GM19324 (cell line): ENCODE measurements around the gene EDNRA.

Experiments used
- ATAC-seq: cut with Tn5 transposase; IDR thresholded peaks from one replicate; pipeline ENCODE4 v1.9.1; 2021; ENCODE audit warnings: mild to moderate bottlenecking, moderate library complexity; ENCODE audit not compliant: unreplicated experiment, low FRiP score

Gene EDNRA

GRCh38 chr4:147535124-147535523 is 54.2 kb downstream of the EDNRA start:
- ATAC-seq, result no peak

GRCh38 chr4:147538711-147539110 is 57.8 kb downstream of the EDNRA start:
- ATAC-seq, result no peak

GRCh38 chr4:147539959-147540358 is 59.1 kb downstream of the EDNRA start:
- ATAC-seq, result no peak

- ATAC-seq, result no peak
Observed at GRCh38 chr4:147542229-147542990, 61.5 kb downstream of the EDNRA start.

- no peak for ATAC-seq
Observed at GRCh38 chr4:147543034-147543433, 62.1 kb downstream of the EDNRA start.

GRCh38 chr4:147546349-147546748 is 65.5 kb downstream of the EDNRA start:
- no peak for ATAC-seq

GRCh38 chr4:147547314-147548056 is 66.6 kb downstream of the EDNRA start:
- ATAC-seq, result no peak

- ATAC-seq, result no peak
Observed at GRCh38 chr4:147548256-147548655, 67.4 kb downstream of the EDNRA start.

- ATAC-seq, result peak; percentile 55
Observed at GRCh38 chr4:147550626-147551246, 69.8 kb downstream of the EDNRA start.

GRCh38 chr4:147560625-147561024 is 79.7 kb downstream of the EDNRA start:
- ATAC-seq, result no peak

GRCh38 chr4:147566762-147567161 is 85.9 kb downstream of the EDNRA start:
- ATAC-seq, result no peak

GRCh38 chr4:147567276-147567675 is 86.4 kb downstream of the EDNRA start:
- ATAC-seq, result no peak

- ATAC-seq, result no peak
Observed at GRCh38 chr4:147570616-147571015, 89.7 kb downstream of the EDNRA start.

GRCh38 chr4:147571036-147571770 is 90.3 kb downstream of the EDNRA start:
- no peak for ATAC-seq

- ATAC-seq, result no peak
Observed at GRCh38 chr4:147576084-147576483, 95.2 kb downstream of the EDNRA start.

- ATAC-seq, result no peak
Observed at GRCh38 chr4:147578051-147578476, 97.2 kb downstream of the EDNRA start.

- no peak for ATAC-seq
Observed at GRCh38 chr4:147578593-147578992, 97.7 kb downstream of the EDNRA start.

GRCh38 chr4:147580396-147580795 is 99.5 kb downstream of the EDNRA start:
- no peak for ATAC-seq

GRCh38 chr4:147581606-147582350 is 100.9 kb downstream of the EDNRA start:
- ATAC-seq, result no peak
